Measurements from ENCODE around the gene ARHGEF28. TPM values are rescaled to one million over a fixed set of nuclear protein-coding genes. Genes with fewer than 3 reads are reported as not detected.

Gene ARHGEF28
- total and polyA plus RNA-seq, 7 experiments from 2014 or later = 0.03 to 0.47 TPM; not detected in 5

DNA sequence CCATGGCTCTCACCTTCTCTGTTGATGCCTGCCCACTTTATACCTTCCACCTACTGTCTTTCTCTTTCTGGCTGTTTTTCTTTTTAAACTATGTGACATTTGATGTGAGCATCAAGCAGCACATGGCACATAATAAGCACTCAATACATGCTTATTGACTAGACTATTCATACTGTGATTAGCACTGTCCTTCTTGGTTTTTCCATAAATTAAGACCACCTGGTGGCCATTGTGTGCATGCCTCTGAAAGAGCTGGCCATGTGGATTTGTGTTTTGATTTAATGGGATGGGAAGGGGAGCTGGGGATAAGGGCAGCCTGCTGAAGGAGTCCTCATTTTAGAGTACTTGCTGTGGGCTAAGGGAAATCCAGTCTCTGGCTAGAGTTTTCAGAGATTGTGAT lies 79.4 kb downstream of the ARHGEF28 start:
- POLR2A ChIA-PET = no interaction called here
- no peak overlapping the region for H3K27ac Mint-ChIP-seq
- no peak overlapping the region for H3K4me3 Mint-ChIP-seq
- ATAC-seq = no peak
- H3K4me1 Mint-ChIP-seq = no peaks in the 10 kb centered on the region
- Histone ChIP-seq H3K36me3 (ENCODE audit: control insufficient read depth in 2 of 3, insufficient read depth in 3 of 3, low read length in 3 of 3) (no peaks in the 10 kb centered on the region), H3K27me3 (ENCODE audit: control insufficient read depth in 2 of 2, insufficient read depth in 2 of 2, low read length in 2 of 2) (no peaks in the 10 kb centered on the region), H3K9me3 (ENCODE audit: control insufficient read depth in 2 of 3, low read length in 3 of 3) (no peaks in the 10 kb centered on the region), H3K4me3 (ENCODE audit: low read length) (no peak overlapping the region), H3K4me1 (ENCODE audit: control insufficient read depth in 2 of 2, insufficient read depth in 2 of 2, low read length in 2 of 2) (no peaks in the 10 kb centered on the region), H3K27ac (ENCODE audit: low read depth, low read length) (no peak overlapping the region)
- CTCF ChIA-PET = no interaction called here
- DNase-seq = no peak
- peaks cover 0 to 12% (median 5%) of the 10 kb centered on the region in 11 donors for H3K9me3 Mint-ChIP-seq
- H3K27me3 Mint-ChIP-seq = peaks cover 8 to 29% (median 10%) of the 10 kb centered on the region in 5 donors
- intact Hi-C loops (cut with micrococcal nuclease) = no loop called here
- H3K36me3 Mint-ChIP-seq = no peaks in the 10 kb centered on the region

DNA sequence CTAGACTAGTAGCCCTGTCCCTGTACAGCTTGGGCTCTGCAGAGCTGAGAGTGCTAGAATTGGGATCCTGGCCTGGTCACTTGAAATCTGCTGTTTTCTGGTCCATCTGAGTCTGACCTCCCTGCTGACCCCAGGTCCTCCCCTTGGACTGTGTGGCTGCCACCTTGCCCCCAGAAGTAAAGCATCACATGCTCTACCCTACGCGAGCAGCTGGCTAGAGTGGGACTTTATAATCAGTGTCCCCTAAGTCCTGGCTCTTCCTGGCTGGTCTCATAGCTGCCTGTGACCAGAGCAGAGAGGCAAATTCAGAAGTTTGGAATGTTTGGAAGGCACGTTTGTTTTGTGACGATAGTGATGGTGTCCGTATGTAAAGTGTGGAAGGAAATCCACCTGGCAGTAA lies 81.0 kb downstream of the ARHGEF28 start:
- no peak overlapping the region for H3K4me3 Mint-ChIP-seq
- POLR2A ChIA-PET = no interaction called here
- no peak for DNase-seq
- no peaks in the 10 kb centered on the region for H3K36me3 Mint-ChIP-seq
- Histone ChIP-seq H3K36me3 (ENCODE audit: control insufficient read depth in 2 of 3, insufficient read depth in 3 of 3, low read length in 3 of 3) (no peaks in the 10 kb centered on the region), H3K27me3 (ENCODE audit: control insufficient read depth in 2 of 2, insufficient read depth in 2 of 2, low read length in 2 of 2) (no peaks in the 10 kb centered on the region), H3K4me1 (ENCODE audit: control insufficient read depth in 2 of 2, insufficient read depth in 2 of 2, low read length in 2 of 2) (no peaks in the 10 kb centered on the region), H3K9me3 (ENCODE audit: control insufficient read depth in 2 of 3, low read length in 3 of 3) (no peaks in the 10 kb centered on the region), H3K4me3 (ENCODE audit: low read length) (no peak overlapping the region), H3K27ac (ENCODE audit: low read depth, low read length) (no peak overlapping the region)
- H3K4me1 Mint-ChIP-seq = no peaks in the 10 kb centered on the region
- H3K27ac Mint-ChIP-seq = no peak overlapping the region
- H3K27me3 Mint-ChIP-seq = peaks cover 5 to 22% (median 11%) of the 10 kb centered on the region in 5 donors
- CTCF ChIA-PET = no interaction called here
- intact Hi-C loops (cut with micrococcal nuclease) = no loop called here
- peaks cover 0 to 12% (median 5%) of the 10 kb centered on the region in 11 donors for H3K9me3 Mint-ChIP-seq
- ATAC-seq = no peak

DNA sequence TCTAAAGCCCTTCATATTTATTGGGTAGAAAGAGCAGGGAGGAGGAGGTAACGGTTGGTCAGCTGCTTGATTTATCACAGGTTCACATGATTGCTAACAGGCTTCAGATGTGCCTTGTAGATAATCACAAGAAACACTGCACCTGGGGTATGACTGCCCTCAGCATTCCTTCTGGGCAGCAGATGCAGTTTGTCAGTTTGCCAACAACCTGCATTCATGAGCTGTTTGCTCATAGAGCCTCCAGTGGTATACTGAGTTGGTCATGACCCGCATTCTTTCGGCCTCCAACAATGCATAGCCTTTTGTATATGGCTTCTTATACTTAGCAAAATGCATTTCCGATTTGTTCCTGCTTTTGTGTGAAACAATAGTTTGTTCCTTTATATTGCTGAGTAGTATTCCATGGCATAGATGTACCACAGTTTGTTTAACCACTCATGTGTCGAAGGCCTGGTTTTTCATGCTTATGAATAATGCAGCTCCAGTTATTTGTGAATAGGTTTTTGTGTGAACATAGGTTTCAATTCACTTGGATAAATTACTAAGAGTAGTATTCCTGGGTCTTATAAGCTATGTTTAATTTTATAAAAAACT lies 83.6 kb downstream of the ARHGEF28 start:
- ChIA-PET POLR2A (no interaction called here), CTCF (no interaction called here)
- no peak for DNase-seq
- no peak overlapping the region for H3K4me3 Mint-ChIP-seq
- H3K9me3 Mint-ChIP-seq = peaks cover 0 to 12% (median 5%) of the 10 kb centered on the region in 11 donors
- no peaks in the 10 kb centered on the region for H3K36me3 ChIP-seq (ENCODE audit: control insufficient read depth in 2 of 3, insufficient read depth in 3 of 3, low read length in 3 of 3)
- H3K4me3 ChIP-seq (ENCODE audit: low read length) = no peak overlapping the region
- H3K9me3 ChIP-seq (ENCODE audit: control insufficient read depth in 2 of 3, low read length in 3 of 3) = no peaks in the 10 kb centered on the region
- peaks cover 3 to 29% (median 24%) of the 10 kb centered on the region in 5 donors for H3K27me3 Mint-ChIP-seq
- no peaks in the 10 kb centered on the region for H3K4me1 Mint-ChIP-seq
- H3K4me1 ChIP-seq (ENCODE audit: control insufficient read depth in 2 of 2, insufficient read depth in 2 of 2, low read length in 2 of 2) = no peaks in the 10 kb centered on the region
- H3K27ac ChIP-seq (ENCODE audit: low read depth, low read length) = no peak overlapping the region
- no peak overlapping the region for H3K27ac Mint-ChIP-seq
- intact Hi-C loops (cut with micrococcal nuclease) = no loop called here
- no peaks in the 10 kb centered on the region for H3K27me3 ChIP-seq (ENCODE audit: control insufficient read depth in 2 of 2, insufficient read depth in 2 of 2, low read length in 2 of 2)
- no peaks in the 10 kb centered on the region for H3K36me3 Mint-ChIP-seq
- no peak for ATAC-seq

DNA sequence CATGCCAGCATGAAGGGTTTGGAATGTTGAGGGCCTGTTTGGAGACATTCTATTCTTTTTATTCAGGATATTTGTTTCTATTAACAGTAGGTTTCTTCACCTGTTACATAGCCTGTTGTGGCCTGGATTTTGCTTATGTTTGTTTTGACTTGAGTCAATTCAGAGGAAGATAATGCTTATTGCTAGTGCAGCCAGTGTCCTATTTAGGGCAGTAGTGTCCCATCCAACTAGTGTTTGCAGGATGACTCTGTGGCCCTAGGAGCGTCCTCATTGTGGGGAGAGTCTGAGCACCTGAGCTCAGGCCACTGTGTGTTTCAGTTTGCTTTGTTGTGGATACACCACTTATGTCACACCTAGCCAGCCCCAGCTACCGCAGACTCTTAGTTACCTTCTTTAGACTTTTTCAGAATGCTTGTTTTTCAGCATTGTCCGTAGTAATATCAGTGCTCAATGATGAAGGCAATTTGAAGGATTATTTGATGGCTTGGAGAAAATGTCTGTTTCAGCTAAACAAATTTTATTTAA lies 90.3 kb downstream of the ARHGEF28 start:
- intact Hi-C loops (cut with micrococcal nuclease) = no loop called here
- Mint-ChIP-seq H3K4me3 (no peak overlapping the region), H3K36me3 (no peaks in the 10 kb centered on the region), H3K27me3 (peaks cover 0 to 36% (median 27%) of the 10 kb centered on the region in 5 donors), H3K27ac (no peak overlapping the region), H3K4me1 (no peaks in the 10 kb centered on the region), H3K9me3 (peaks cover 0 to 2% (median 0%) of the 10 kb centered on the region in 11 donors)
- H3K36me3 ChIP-seq (ENCODE audit: control insufficient read depth in 2 of 3, insufficient read depth in 3 of 3, low read length in 3 of 3) = no peaks in the 10 kb centered on the region
- no peaks in the 10 kb centered on the region for H3K4me1 ChIP-seq (ENCODE audit: control insufficient read depth in 2 of 2, insufficient read depth in 2 of 2, low read length in 2 of 2)
- no peak overlapping the region for H3K27ac ChIP-seq (ENCODE audit: low read depth, low read length)
- DNase-seq (no peak), ATAC-seq (no peak)
- ChIA-PET POLR2A (no interaction called here), CTCF (no interaction called here)
- no peak overlapping the region for H3K4me3 ChIP-seq (ENCODE audit: low read length)
- H3K9me3 ChIP-seq (ENCODE audit: control insufficient read depth in 2 of 3, low read length in 3 of 3) = no peaks in the 10 kb centered on the region
- peaks cover 0 to 7% of the 10 kb centered on the region in 2 donors for H3K27me3 ChIP-seq (ENCODE audit: control insufficient read depth in 2 of 2, insufficient read depth in 2 of 2, low read length in 2 of 2)

DNA sequence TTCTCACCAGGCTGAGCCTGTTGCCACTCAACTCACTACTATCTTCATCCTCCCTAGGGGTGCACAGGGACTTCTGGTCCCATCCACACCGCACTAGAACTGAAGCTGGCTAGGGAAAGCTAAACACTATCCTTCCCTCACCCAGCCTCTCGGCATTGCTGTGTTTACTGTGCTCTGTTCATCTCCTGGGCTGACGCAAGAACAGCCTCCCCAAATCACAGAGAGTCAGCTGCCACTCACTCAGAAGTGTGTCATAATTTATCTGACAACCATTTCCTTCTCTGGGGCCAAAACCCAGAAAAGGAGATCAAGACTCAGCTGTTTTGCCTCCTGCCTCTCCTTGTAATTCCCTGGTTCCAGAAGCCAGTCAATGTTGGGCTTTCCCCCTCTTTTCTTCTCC lies 92.8 kb downstream of the ARHGEF28 start:
- H3K4me1 ChIP-seq (ENCODE audit: control insufficient read depth in 2 of 2, insufficient read depth in 2 of 2, low read length in 2 of 2) = no peaks in the 10 kb centered on the region
- no peaks in the 10 kb centered on the region for H3K9me3 ChIP-seq (ENCODE audit: control insufficient read depth in 2 of 3, low read length in 3 of 3)
- H3K36me3 ChIP-seq (ENCODE audit: control insufficient read depth in 2 of 3, insufficient read depth in 3 of 3, low read length in 3 of 3) = no peaks in the 10 kb centered on the region
- ChIA-PET CTCF (no interaction called here), POLR2A (no interaction called here)
- DNase-seq (no peak), ATAC-seq (peak; percentile 3)
- H3K27ac ChIP-seq (ENCODE audit: low read depth, low read length) = no peak overlapping the region
- peaks cover 0 to 7% of the 10 kb centered on the region in 2 donors for H3K27me3 ChIP-seq (ENCODE audit: control insufficient read depth in 2 of 2, insufficient read depth in 2 of 2, low read length in 2 of 2)
- no peaks in the 10 kb centered on the region for H3K4me1 Mint-ChIP-seq
- peaks cover 2 to 34% (median 16%) of the 10 kb centered on the region in 5 donors for H3K27me3 Mint-ChIP-seq
- H3K9me3 Mint-ChIP-seq = peaks cover 0 to 2% (median 0%) of the 10 kb centered on the region in 11 donors
- intact Hi-C loops (cut with micrococcal nuclease) = no loop called here
- no peak overlapping the region for H3K4me3 ChIP-seq (ENCODE audit: low read length)
- H3K27ac Mint-ChIP-seq = no peak overlapping the region
- no peak overlapping the region for H3K4me3 Mint-ChIP-seq
- H3K36me3 Mint-ChIP-seq = no peaks in the 10 kb centered on the region

DNA sequence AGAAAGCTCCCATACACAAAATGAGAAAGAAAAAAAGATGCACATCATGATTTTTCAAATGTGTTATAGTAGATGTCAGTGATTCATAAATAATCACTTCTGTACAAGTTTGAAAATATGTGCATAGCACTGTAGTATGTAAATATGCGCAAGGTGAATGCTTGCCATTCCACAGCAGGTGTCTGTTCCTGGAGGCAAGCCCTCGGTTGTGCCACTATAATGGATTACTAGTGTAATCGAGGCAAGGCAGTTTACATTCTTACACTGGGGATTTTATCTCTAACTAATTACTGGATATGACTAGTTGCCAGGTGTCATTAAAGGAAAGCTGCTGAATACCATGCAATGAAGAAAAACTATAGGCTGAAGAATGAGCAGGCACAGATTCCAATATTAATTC lies 93.6 kb downstream of the ARHGEF28 start:
- Histone ChIP-seq H3K4me1 (ENCODE audit: control insufficient read depth in 2 of 2, insufficient read depth in 2 of 2, low read length in 2 of 2) (no peaks in the 10 kb centered on the region), H3K36me3 (ENCODE audit: control insufficient read depth in 2 of 3, insufficient read depth in 3 of 3, low read length in 3 of 3) (no peaks in the 10 kb centered on the region), H3K27me3 (ENCODE audit: control insufficient read depth in 2 of 2, insufficient read depth in 2 of 2, low read length in 2 of 2) (peaks cover 0 to 7% of the 10 kb centered on the region in 2 donors), H3K9me3 (ENCODE audit: control insufficient read depth in 2 of 3, low read length in 3 of 3) (no peaks in the 10 kb centered on the region), H3K4me3 (ENCODE audit: low read length) (no peak overlapping the region), H3K27ac (ENCODE audit: low read depth, low read length) (no peak overlapping the region)
- Mint-ChIP-seq H3K27me3 (peaks cover 2 to 33% (median 12%) of the 10 kb centered on the region in 5 donors), H3K4me1 (no peaks in the 10 kb centered on the region), H3K9me3 (peaks cover 0 to 2% (median 0%) of the 10 kb centered on the region in 11 donors), H3K36me3 (no peaks in the 10 kb centered on the region), H3K27ac (no peak overlapping the region), H3K4me3 (no peak overlapping the region)
- intact Hi-C loops (cut with micrococcal nuclease) = no loop called here
- ATAC-seq = no peak
- ChIA-PET CTCF (no interaction called here), POLR2A (no interaction called here)
- DNase-seq = no peak

DNA sequence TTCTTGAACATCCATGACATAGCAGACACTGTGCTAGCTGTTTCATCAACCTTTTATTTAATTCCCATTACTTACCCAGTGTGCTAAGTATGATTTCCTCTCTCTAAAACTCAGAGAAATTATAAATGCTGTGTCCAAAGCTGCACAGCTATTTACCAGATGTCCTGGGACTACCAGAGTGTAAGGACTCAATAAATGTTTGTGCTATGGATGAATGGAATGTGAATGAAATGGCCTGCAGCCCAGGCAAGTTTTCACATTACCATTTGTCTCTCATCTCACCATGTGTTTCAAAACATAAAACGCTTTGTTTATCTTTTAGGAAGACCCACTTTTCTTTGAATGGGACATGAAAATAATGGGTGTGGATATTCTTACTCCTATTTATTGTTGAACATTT lies 96.2 kb downstream of the ARHGEF28 start:
- Mint-ChIP-seq H3K4me3 (no peak overlapping the region), H3K4me1 (no peaks in the 10 kb centered on the region), H3K27me3 (peaks cover 5 to 29% (median 8%) of the 10 kb centered on the region in 5 donors), H3K9me3 (peaks cover 0 to 2% (median 0%) of the 10 kb centered on the region in 11 donors), H3K36me3 (no peaks in the 10 kb centered on the region), H3K27ac (no peak overlapping the region)
- H3K4me3 ChIP-seq (ENCODE audit: low read length) = no peak overlapping the region
- CTCF ChIA-PET = interaction anchor here (0.7 kb wide), 1 partner anchor 33 kb away, joined by 3 read pairs; no protein-coding TSS in a partner anchor
- intact Hi-C loops (cut with micrococcal nuclease) = no loop called here
- DNase-seq (no peak), ATAC-seq (no peak)
- H3K27ac ChIP-seq (ENCODE audit: low read depth, low read length) = no peak overlapping the region
- no peaks in the 10 kb centered on the region for H3K4me1 ChIP-seq (ENCODE audit: control insufficient read depth in 2 of 2, insufficient read depth in 2 of 2, low read length in 2 of 2)
- no peaks in the 10 kb centered on the region for H3K36me3 ChIP-seq (ENCODE audit: control insufficient read depth in 2 of 3, insufficient read depth in 3 of 3, low read length in 3 of 3)
- POLR2A ChIA-PET = no interaction called here
- no peaks in the 10 kb centered on the region for H3K27me3 ChIP-seq (ENCODE audit: control insufficient read depth in 2 of 2, insufficient read depth in 2 of 2, low read length in 2 of 2)
- no peaks in the 10 kb centered on the region for H3K9me3 ChIP-seq (ENCODE audit: control insufficient read depth in 2 of 3, low read length in 3 of 3)

All from naive thymus-derived CD4-positive, alpha-beta T cell (primary cell).